ENCODE results near the gene SRGAP1.
"Not testable (repeated sequence)": the region's sequence is repeated elsewhere in the genome, so short reads cannot be mapped to it uniquely, and the experiment has no call there.

The SRGAP1 gene

GRCh38 chr12:64190140-64190539 lies 345.6 kb downstream of the SRGAP1 start:
- TF ChIP-seq CTCF (IDR thresholded peaks at IDR 0.05; ENCODE audit: insufficient read depth, low read depth, low read length, missing control alignments), result no peak
- no peak for DNase-seq (ENCODE audit: low read depth)

GRCh38 chr12:64192644-64193444 lies 348.3 kb downstream of the SRGAP1 start:
- no peak for TF ChIP-seq CTCF (IDR thresholded peaks at IDR 0.05; ENCODE audit: insufficient read depth, low read depth, low read length, missing control alignments)
- no peak overlapping the region for H3K4me3 ChIP-seq (ENCODE audit: low read depth, low read length)
- DNase-seq (ENCODE audit: low read depth), result peak; percentile 41

More at GRCh38 chr12:64190140-64190539, 345.6 kb downstream of the SRGAP1 start:
- no peak overlapping the region for H3K4me3 ChIP-seq (ENCODE audit: low read depth, low read length)

- H3K4me3 ChIP-seq (ENCODE audit: low read depth, low read length), result no peak overlapping the region
- no peak for DNase-seq (ENCODE audit: low read depth)
- TF ChIP-seq CTCF (IDR thresholded peaks at IDR 0.05; ENCODE audit: insufficient read depth, low read depth, low read length, missing control alignments), result no peak
Measured at GRCh38 chr12:64193931-64194330, 349.4 kb downstream of the SRGAP1 start.

- DNase-seq (ENCODE audit: low read depth), result no peak
- TF ChIP-seq CTCF (IDR thresholded peaks at IDR 0.05; ENCODE audit: insufficient read depth, low read depth, low read length, missing control alignments), result no peak
- no peak overlapping the region for H3K4me3 ChIP-seq (ENCODE audit: low read depth, low read length)
Measured at GRCh38 chr12:64194333-64195149, 350.0 kb downstream of the SRGAP1 start.

GRCh38 chr12:64195841-64196240 lies 351.3 kb downstream of the SRGAP1 start:
- not testable (repeated sequence) for H3K4me3 ChIP-seq (ENCODE audit: low read depth, low read length); DNase-seq (ENCODE audit: low read depth)

- H3K4me3 ChIP-seq (ENCODE audit: low read depth, low read length), result no peak overlapping the region
- no peak for TF ChIP-seq CTCF (IDR thresholded peaks at IDR 0.05; ENCODE audit: insufficient read depth, low read depth, low read length, missing control alignments)
- no peak for DNase-seq (ENCODE audit: low read depth)
Measured at GRCh38 chr12:64203036-64203435, 358.5 kb downstream of the SRGAP1 start.

- no peak for DNase-seq (ENCODE audit: low read depth)
- TF ChIP-seq CTCF (IDR thresholded peaks at IDR 0.05; ENCODE audit: insufficient read depth, low read depth, low read length, missing control alignments), result no peak
- H3K4me3 ChIP-seq (ENCODE audit: low read depth, low read length), result no peak overlapping the region
Measured at GRCh38 chr12:64203775-64204174, 359.3 kb downstream of the SRGAP1 start.
